HG03432 (cell line): ENCODE data around the gene FOCAD.
"Not testable (repeated sequence)": the region's sequence is repeated elsewhere in the genome, so short reads cannot be mapped to it uniquely, and the experiment has no call there.

Source experiments
- ATAC-seq: cut with Tn5 transposase; IDR thresholded peaks from one replicate; pipeline ENCODE4 v1.9.1; 2021; ENCODE audit warnings: mild to moderate bottlenecking, moderate library complexity; ENCODE audit not compliant: unreplicated experiment

FOCAD gene

GRCh38 chr9:20671635-20672034, 12.4 kb upstream of the FOCAD start:
- ATAC-seq, result no peak

- ATAC-seq, result not testable (repeated sequence)
Measured at GRCh38 chr9:20673537-20673936, 10.5 kb upstream of the FOCAD start.

- ATAC-seq, result no peak
Measured at GRCh38 chr9:20681467-20681866, 2.6 kb upstream of the FOCAD start.

GRCh38 chr9:20683351-20684034, 566 bp upstream of the FOCAD start:
- ATAC-seq, result peak; percentile 14

- no peak for ATAC-seq
Measured at GRCh38 chr9:20684875-20685696, 1.0 kb downstream of the FOCAD start.

GRCh38 chr9:20685769-20686168, 1.7 kb downstream of the FOCAD start:
- ATAC-seq, result no peak

GRCh38 chr9:20689833-20690232, 5.8 kb downstream of the FOCAD start:
- no peak for ATAC-seq

- ATAC-seq, result no peak
Measured at GRCh38 chr9:20692554-20692953, 8.5 kb downstream of the FOCAD start.

- no peak for ATAC-seq
Measured at GRCh38 chr9:20693068-20693467, 9.0 kb downstream of the FOCAD start.

- ATAC-seq, result no peak
Measured at GRCh38 chr9:20694248-20694647, 10.2 kb downstream of the FOCAD start.

- no peak for ATAC-seq
Measured at GRCh38 chr9:20697021-20697719, 13.1 kb downstream of the FOCAD start.

GRCh38 chr9:20698782-20699181, 14.7 kb downstream of the FOCAD start:
- ATAC-seq, result no peak

- no peak for ATAC-seq
Measured at GRCh38 chr9:20701060-20701459, 17.0 kb downstream of the FOCAD start.

- no peak for ATAC-seq
Measured at GRCh38 chr9:20702570-20702969, 18.5 kb downstream of the FOCAD start.

GRCh38 chr9:20703146-20703545, 19.1 kb downstream of the FOCAD start:
- no peak for ATAC-seq

- ATAC-seq, result no peak
Measured at GRCh38 chr9:20707708-20708107, 23.6 kb downstream of the FOCAD start.

- ATAC-seq, result no peak
Measured at GRCh38 chr9:20713172-20713571, 29.1 kb downstream of the FOCAD start.

GRCh38 chr9:20714442-20715415, 30.7 kb downstream of the FOCAD start:
- no peak for ATAC-seq

- no peak for ATAC-seq
Measured at GRCh38 chr9:20722221-20722620, 38.2 kb downstream of the FOCAD start.

- ATAC-seq, result no peak
Measured at GRCh38 chr9:20725675-20726074, 41.6 kb downstream of the FOCAD start.

GRCh38 chr9:20726144-20726543, 42.1 kb downstream of the FOCAD start:
- no peak for ATAC-seq
